GM13977 (cell line): Measurements from ENCODE around the gene FNDC3A.

Experiments
- DNase-seq: peaks from one replicate; pipeline ENCODE4 v3.0.0; 2012; ENCODE audit warnings: low spot score
- CTCF ChIP-seq: IDR thresholded peaks from 2 replicates; pipeline ENCODE4 v1.5.1; 2012; ENCODE audit warnings: mild to moderate bottlenecking, control low read depth; ENCODE audit not compliant: insufficient read depth; ENCODE audit errors: extremely low read depth, missing control alignments
- in situ Hi-C: fragments of 300-500 bp; cut with MboI; formaldehyde crosslinking; loops from one replicate; pipeline ENCODE4 v1.12.0; 2022; ENCODE audit warnings: low sequenced_read_pairs, low pct_unique_long_range_greater_than_20kb, mixed read lengths, inconsistent platforms; ENCODE audit not compliant: unreplicated experiment

The FNDC3A gene

GRCh38 chr13:49093376-49093775 lies 117.7 kb downstream of the FNDC3A start:
- TF ChIP-seq CTCF: no peak
- in situ Hi-C loops: no loop called here
- no peak for DNase-seq

- in situ Hi-C loops: no loop called here
- no peak for DNase-seq
- no peak for TF ChIP-seq CTCF
Observed at GRCh38 chr13:49097374-49097773, 121.7 kb downstream of the FNDC3A start.

GRCh38 chr13:49098198-49098597 lies 122.5 kb downstream of the FNDC3A start:
- in situ Hi-C loops: no loop called here
- TF ChIP-seq CTCF: no peak
- no peak for DNase-seq

GRCh38 chr13:49098771-49099512 lies 123.2 kb downstream of the FNDC3A start:
- peak; percentile 56 for TF ChIP-seq CTCF
- in situ Hi-C loops: no loop called here
- no peak for DNase-seq

- in situ Hi-C loops: no loop called here
- no peak for DNase-seq
- TF ChIP-seq CTCF: no peak
Observed at GRCh38 chr13:49099513-49099877, 123.8 kb downstream of the FNDC3A start.

GRCh38 chr13:49100637-49101570 lies 125.2 kb downstream of the FNDC3A start:
- TF ChIP-seq CTCF: no peak
- no peak for DNase-seq
- in situ Hi-C loops: no loop called here
